ENCODE data around the gene PABPN1L. TPM values are rescaled to one million over a fixed set of nuclear protein-coding genes. Genes with fewer than 3 reads are reported as not detected.
A peak's percentile ranks its signal among the peaks of the same experiment; 100 is the strongest.

The PABPN1L gene
- total and polyA plus RNA-seq, 9 of the 15 experiments (the other 6 are each of a cell fraction or from before 2014, with no cell fraction given), result 0.11 to 0.32 TPM; not detected in 7

- TF ChIP-seq USF1 (CRISPR knock-in tag; IDR thresholded peaks at IDR 0.05) (peak; percentile 99), SIN3A (IDR thresholded peaks at IDR 0.05; ENCODE audit: borderline replicate concordance in 2 of 2, control insufficient read depth in 1 of 2, low read depth in 2 of 2, low read length in 2 of 2) (peak; percentile 78 to 98; a peak in 3 of 4 replicates), ZNF695 (CRISPR knock-in tag; IDR thresholded peaks at IDR 0.05) (no peak), FOXK1 (CRISPR knock-in tag; IDR thresholded peaks at IDR 0.05; ENCODE audit: borderline replicate concordance) (no peak), CREB1 (IDR thresholded peaks at IDR 0.05) (0 out of 2 replicates have a peak, but pooled peaks have one; percentile 39), CREB1 (CRISPR knock-in tag; IDR thresholded peaks at IDR 0.05) (peak; percentile 72), C11orf30 (IDR thresholded peaks at IDR 0.05; ENCODE audit: low read depth) (peak; percentile 99), L3MBTL2 (IDR thresholded peaks at IDR 0.05) (peak; percentile 43; the same call in 1 of the 2 replicates), CREB3 (tag; conservative IDR thresholded peaks at IDR 0.05; ENCODE audit: low read depth) (no peak), ETS2 (tag; IDR thresholded peaks at IDR 0.05; ENCODE audit: borderline replicate concordance, poor library complexity, severe bottlenecking) (no peak), TFAM (CRISPR knock-in tag; conservative IDR thresholded peaks at IDR 0.05) (no peak), ZNF507 (tag; conservative IDR thresholded peaks at IDR 0.05) (no peak), PHF8 (IDR thresholded peaks at IDR 0.05; ENCODE audit: borderline replicate concordance, low read length) (peak; percentile 82; the same call in 1 of the 2 replicates), BHLHE40 (IDR thresholded peaks at IDR 0.05; ENCODE audit: low read length) (peak; percentile 95), TAF9B (IDR thresholded peaks at IDR 0.05; ENCODE audit: partially characterized antibody) (peak; percentile 72), RREB1 (CRISPR knock-in tag; IDR thresholded peaks at IDR 0.05) (peak; percentile 78; the same call in 1 of the 2 replicates), MAZ (CRISPR knock-in tag; conservative IDR thresholded peaks at IDR 0.05 in 1 of 2, IDR thresholded peaks at IDR 0.05 in 1 of 2) (peak; percentile 69 to 77), NFIC (IDR thresholded peaks at IDR 0.05) (peak; percentile 79), MAX (CRISPR knock-in tag; IDR thresholded peaks at IDR 0.05) (peak; percentile 95)
Observed at GRCh38 chr16:88856828-88857727, 9.4 kb downstream of the PABPN1L start, which contains the start of the genes GALNS and TRAPPC2L (continued).

Measured in K562 (cell line).